CD4-positive, alpha-beta T cell treated with Interleukin-10 for 1 hour (primary cell): ENCODE data around the gene ADH5.
"Not testable (repeated sequence)": the region's sequence is repeated elsewhere in the genome, so short reads cannot be mapped to it uniquely, and the experiment has no call there.

Experiments used
- DNase-seq: peaks from one replicate; pipeline ENCODE4 v3.0.0-alpha.2; 2020

The ADH5 gene

DNA sequence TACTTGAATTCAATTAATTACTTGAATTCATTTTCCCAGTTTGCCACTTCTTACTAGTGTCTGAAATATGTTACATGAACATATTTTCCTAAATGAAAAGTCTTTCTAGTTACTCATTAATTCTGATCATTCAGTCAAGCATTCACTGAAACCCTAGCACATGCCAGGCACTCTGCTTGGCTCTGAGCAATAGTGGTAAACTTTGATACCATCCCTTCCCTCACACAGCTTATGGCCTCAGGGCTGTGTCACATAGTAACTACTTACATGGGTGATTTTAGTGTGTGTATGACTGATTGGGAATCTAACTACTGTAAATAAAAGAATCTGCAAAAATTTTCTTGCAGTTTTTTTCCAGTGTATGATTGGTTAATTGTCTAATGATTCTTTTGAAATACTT lies 60.4 kb downstream of the ADH5 start:
- DNase-seq, result no peak

GRCh38 chr4:99027304-99027703 lies 61.3 kb downstream of the ADH5 start:
- DNase-seq, result no peak

DNA sequence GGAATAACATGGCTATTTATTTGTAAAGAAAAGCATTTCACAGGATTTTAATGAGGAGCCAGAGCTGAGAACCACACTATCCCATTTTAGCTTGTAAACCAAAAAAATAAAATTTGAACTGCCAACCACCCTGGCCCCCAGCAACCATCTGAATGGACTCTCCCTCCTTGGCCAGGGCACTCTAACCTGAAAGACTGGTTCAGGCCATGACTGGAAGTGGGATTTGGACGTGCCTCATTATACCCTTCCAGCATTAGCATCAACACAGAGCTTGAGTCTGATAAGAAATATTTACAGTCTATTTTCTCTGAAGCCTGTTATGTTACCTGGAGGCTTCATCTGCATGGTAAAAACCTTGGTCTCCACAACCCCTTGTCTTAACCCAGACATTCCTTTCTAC lies 63.1 kb downstream of the ADH5 start:
- DNase-seq, result no peak

DNA sequence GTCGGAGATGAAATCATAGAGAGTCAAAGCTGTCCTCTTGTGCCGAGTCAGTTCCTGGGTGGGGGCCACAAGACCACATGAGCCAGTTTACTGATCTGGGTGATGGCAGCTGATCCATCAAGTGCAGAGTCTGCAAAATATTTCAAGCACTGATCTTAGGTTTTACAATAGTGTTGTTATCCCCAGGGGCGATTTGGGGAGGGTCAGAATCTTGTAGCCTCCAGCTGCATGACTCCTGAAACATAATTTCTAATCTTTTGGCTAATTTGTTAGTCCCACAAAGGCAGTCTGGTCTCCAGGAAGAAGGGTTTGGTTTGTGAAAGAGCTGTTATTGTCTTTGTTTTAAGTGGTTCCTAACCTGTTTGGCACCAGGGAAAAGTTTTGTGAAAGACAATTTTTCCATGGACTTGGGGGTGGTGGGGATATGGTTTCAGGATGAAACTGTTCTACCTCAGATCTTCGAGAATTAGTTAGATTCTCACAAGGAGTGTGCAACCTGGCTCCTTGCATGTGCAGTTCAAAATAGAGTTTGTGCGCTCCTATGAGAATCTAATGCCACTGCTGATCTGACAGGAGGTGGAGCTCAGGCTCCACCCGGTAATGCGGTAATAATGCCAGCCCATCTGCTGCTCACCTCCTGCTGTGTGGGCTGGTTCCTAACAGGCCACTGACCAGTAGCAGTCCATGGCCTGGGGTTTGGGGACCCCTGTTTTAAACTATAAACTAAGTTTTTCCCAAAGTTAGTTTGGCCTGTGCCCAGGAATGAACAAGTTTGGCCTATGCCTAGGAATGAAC lies 63.9 kb downstream of the ADH5 start:
- no peak for DNase-seq

- not testable (repeated sequence) for DNase-seq
These were observed 64.8 kb downstream of the ADH5 start for GRCh38 chr4:99023800-99024251.

- no peak for DNase-seq
These were observed 66.0 kb downstream of the ADH5 start for GRCh38 chr4:99022566-99022965.

DNA sequence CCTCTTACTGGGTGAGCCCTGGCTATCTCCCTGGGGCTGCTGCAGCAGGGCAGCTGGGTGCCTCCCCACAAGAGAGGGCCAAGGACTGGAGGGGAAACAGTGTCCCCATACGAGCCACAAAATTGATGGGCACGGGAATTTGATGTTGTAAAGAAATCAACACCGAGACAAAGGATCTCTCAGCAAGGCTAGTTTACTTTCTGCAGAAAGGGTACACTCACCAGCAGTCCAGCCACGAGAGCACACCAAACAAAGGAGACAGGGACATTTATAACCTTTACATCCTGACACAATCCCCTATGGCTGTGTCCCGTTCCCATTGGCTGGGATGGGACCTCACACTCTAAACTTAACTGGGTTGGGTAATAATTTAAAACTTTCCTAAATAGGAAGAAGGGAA lies 67.2 kb downstream of the ADH5 start:
- DNase-seq, result no peak
